ENCODE measurements around the gene NPFFR1.
A peak's percentile ranks its signal among the peaks of the same experiment; 100 is the strongest.

NPFFR1 gene

DNA sequence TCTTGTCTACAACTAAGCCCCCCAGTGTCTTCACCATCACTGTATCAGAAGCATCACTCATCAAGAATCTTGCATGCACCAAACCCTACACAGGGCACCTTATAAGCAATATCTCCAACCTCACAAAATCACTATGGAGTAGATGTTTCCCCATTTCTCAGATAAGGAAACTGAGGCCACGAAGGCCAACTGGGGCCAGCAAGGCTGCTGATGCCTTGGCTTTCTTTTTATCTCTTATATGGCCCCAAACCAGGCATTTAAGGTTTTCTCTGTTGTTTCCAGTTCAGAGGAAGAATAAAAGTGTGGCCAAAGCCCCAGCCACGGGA is 47.3 kb upstream of the NPFFR1 start:
- Histone ChIP-seq H3K36me3 (replicated peaks in 1 of 2; ENCODE audit: control insufficient read depth in 2 of 2, insufficient read depth in 2 of 2, low read length in 2 of 2) (peaks cover 0 to 3% of the 10 kb centered on the region in 2 donors), H3K4me1 (ENCODE audit: control insufficient read depth in 2 of 2, insufficient read depth in 1 of 2, low read depth in 1 of 2, low read length in 2 of 2) (peaks cover 2% of the 10 kb centered on the region in 2 donors)

DNA sequence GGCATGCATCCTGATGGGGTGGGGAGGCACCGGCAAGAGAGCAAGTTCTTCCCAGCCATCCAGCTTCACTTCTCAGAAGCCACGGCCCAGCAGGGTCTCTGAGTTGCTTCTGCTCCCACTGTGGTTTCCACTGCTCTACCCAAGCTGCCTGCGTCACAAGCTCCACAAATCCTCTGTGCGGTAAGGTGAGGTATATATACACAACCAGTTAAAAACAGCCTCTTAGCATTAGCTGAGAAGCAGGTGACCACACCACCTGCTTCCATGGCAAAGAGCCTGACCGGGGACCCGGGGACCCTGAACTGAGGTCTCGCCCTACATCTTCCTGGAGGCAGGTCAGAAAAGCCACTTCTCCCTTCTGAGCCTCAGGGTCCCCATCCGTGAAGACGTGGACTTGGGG is 46.9 kb upstream of the NPFFR1 start:
- Histone ChIP-seq H3K23ac (ENCODE audit: low read depth, low read length, poor library complexity) (no peak overlapping the region), H3K4me2 (ENCODE audit: insufficient read depth, low read length, poor library complexity, severe bottlenecking) (no peak overlapping the region), H2AFZ (ENCODE audit: low read length) (no peak overlapping the region), H3K4me3 (ENCODE audit: low read length in 2 of 2) (no peak overlapping the region), H3K4me1 (ENCODE audit: control insufficient read depth in 2 of 2, insufficient read depth in 1 of 2, low read depth in 1 of 2, low read length in 2 of 2) (peaks cover 2 to 4% of the 10 kb centered on the region in 2 donors), H4K91ac (ENCODE audit: low read depth, low read length, poor library complexity) (no peak overlapping the region), H2BK5ac (ENCODE audit: low read length) (peak overlapping the region; percentile 78), H3K9ac (ENCODE audit: low read depth, low read length, poor library complexity) (peak overlapping the region; percentile 37), H2AK5ac (ENCODE audit: low read depth, low read length) (no peak overlapping the region), H3K36me3 (replicated peaks in 1 of 2; ENCODE audit: control insufficient read depth in 2 of 2, insufficient read depth in 2 of 2, low read length in 2 of 2) (peaks cover 0 to 3% of the 10 kb centered on the region in 2 donors), H2BK120ac (ENCODE audit: low read depth, low read length) (no peak overlapping the region), H3K27ac (replicated peaks; ENCODE audit: low read length) (no peak overlapping the region), H3K4ac (ENCODE audit: low read length) (no peak overlapping the region), H2BK15ac (ENCODE audit: low read length) (no peak overlapping the region), H3K9me3 (replicated peaks in 1 of 2; ENCODE audit: control insufficient read depth in 2 of 2, insufficient read depth in 1 of 2, low read depth in 1 of 2, low read length in 2 of 2) (peaks cover 0 to 6% of the 10 kb centered on the region in 2 donors), H3K79me1 (ENCODE audit: low read depth, low read length) (peaks cover 5% of the 10 kb centered on the region), H3K27me3 (ENCODE audit: control insufficient read depth in 3 of 3, insufficient read depth in 3 of 3, low read depth in 1 of 3, low read length in 3 of 3) (no peaks in the 10 kb centered on the region), H2BK12ac (ENCODE audit: low read length) (no peak overlapping the region), H4K8ac (ENCODE audit: low read depth, low read length) (no peak overlapping the region), H3K18ac (ENCODE audit: low read length) (no peak overlapping the region), H3K14ac (ENCODE audit: low read length) (peak overlapping the region; percentile 49)
- WGBS, 2 donors (ENCODE audit: extremely low coverage in 2 of 2, insufficient read length in 2 of 2, insufficient replicate concordance in 1 of 2), result no CpG with 5 or more reads among the region's 9 CpGs
- DNase-seq (ENCODE audit: low spot score), result no peak

More for the DNA sequence above, 47.3 kb upstream of the NPFFR1 start:
- H3K4me3 ChIP-seq (ENCODE audit: low read length in 2 of 2), result no peak overlapping the region
- DNase-seq (ENCODE audit: low spot score), result no peak
- H3K23ac ChIP-seq (ENCODE audit: low read depth, low read length, poor library complexity), result no peak overlapping the region
- no peak overlapping the region for H3K4me2 ChIP-seq (ENCODE audit: insufficient read depth, low read length, poor library complexity, severe bottlenecking)
- H3K9ac ChIP-seq (ENCODE audit: low read depth, low read length, poor library complexity), result no peak overlapping the region
- H3K27ac ChIP-seq (replicated peaks; ENCODE audit: low read length), result no peak overlapping the region
- no peak overlapping the region for H4K91ac ChIP-seq (ENCODE audit: low read depth, low read length, poor library complexity)
- H2BK120ac ChIP-seq (ENCODE audit: low read depth, low read length), result no peak overlapping the region
- no peak overlapping the region for H4K8ac ChIP-seq (ENCODE audit: low read depth, low read length)
- H2BK15ac ChIP-seq (ENCODE audit: low read length), result no peak overlapping the region
- peaks cover 5% of the 10 kb centered on the region for H3K79me1 ChIP-seq (ENCODE audit: low read depth, low read length)
- H3K18ac ChIP-seq (ENCODE audit: low read length), result no peak overlapping the region
- no peak overlapping the region for H2AK5ac ChIP-seq (ENCODE audit: low read depth, low read length)
- WGBS, 2 donors (ENCODE audit: extremely low coverage in 2 of 2, insufficient read length in 2 of 2, insufficient replicate concordance in 1 of 2), result no CpG with 5 or more reads among the region's 2 CpGs
- H2BK5ac ChIP-seq (ENCODE audit: low read length), result no peak overlapping the region
- no peaks in the 10 kb centered on the region for H3K27me3 ChIP-seq (ENCODE audit: control insufficient read depth in 3 of 3, insufficient read depth in 3 of 3, low read depth in 1 of 3, low read length in 3 of 3)
- no peak overlapping the region for H2AFZ ChIP-seq (ENCODE audit: low read length)
- no peak overlapping the region for H3K4ac ChIP-seq (ENCODE audit: low read length)
- no peak overlapping the region for H2BK12ac ChIP-seq (ENCODE audit: low read length)
- H3K14ac ChIP-seq (ENCODE audit: low read length), result no peak overlapping the region
- peaks cover 0 to 6% of the 10 kb centered on the region in 2 donors for H3K9me3 ChIP-seq (replicated peaks in 1 of 2; ENCODE audit: control insufficient read depth in 2 of 2, insufficient read depth in 1 of 2, low read depth in 1 of 2, low read length in 2 of 2)

DNA sequence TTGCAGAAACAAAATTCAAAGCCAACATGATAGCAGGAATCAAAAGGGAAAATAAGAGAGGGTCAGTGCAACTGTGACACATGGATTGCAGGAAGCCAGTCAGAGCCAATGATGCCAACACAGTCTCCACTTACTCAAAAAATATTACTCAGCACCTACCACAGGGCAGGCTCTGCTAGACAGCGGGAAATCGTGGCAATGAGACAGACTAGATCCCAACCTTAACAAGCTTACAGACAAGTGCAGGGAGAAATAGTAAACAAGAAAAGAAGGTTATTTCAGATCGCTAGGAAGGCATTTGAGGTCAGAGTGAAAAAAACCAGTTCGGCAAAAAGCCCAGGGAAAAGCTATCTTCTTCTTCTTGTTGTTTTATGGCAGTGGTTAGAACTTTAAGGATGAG is 45.2 kb upstream of the NPFFR1 start:
- peaks cover 0 to 3% of the 10 kb centered on the region in 2 donors for H3K36me3 ChIP-seq (replicated peaks in 1 of 2; ENCODE audit: control insufficient read depth in 2 of 2, insufficient read depth in 2 of 2, low read length in 2 of 2)

DNA sequence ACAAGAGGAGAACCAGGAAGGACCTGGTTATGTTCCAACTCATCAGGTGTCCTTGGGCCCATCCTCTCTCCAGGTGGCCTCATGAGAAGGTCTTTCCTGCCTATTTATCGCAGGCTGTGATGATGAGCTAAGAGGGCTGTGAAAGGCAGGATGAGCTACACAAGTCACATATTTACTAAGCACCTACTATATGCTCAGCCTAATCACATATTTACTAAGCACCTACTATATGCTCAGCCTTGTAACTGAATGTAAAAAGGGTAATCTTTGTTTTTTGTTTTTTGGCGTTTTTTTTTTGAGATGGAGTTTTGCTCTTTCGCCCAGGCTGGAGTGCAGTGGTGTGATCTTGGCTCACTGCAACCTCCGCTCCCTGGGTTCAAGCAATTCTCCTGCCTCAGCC is 44.2 kb upstream of the NPFFR1 start:
- no peak overlapping the region for H4K8ac ChIP-seq (ENCODE audit: low read depth, low read length)
- H2BK15ac ChIP-seq (ENCODE audit: low read length), result no peak overlapping the region
- H3K18ac ChIP-seq (ENCODE audit: low read length), result no peak overlapping the region
- no peaks in the 10 kb centered on the region for H3K27me3 ChIP-seq (ENCODE audit: control insufficient read depth in 3 of 3, insufficient read depth in 3 of 3, low read depth in 1 of 3, low read length in 3 of 3)
- no peak overlapping the region for H2BK5ac ChIP-seq (ENCODE audit: low read length)
- no peak overlapping the region for H3K4ac ChIP-seq (ENCODE audit: low read length)
- H2BK12ac ChIP-seq (ENCODE audit: low read length), result no peak overlapping the region
- no peak overlapping the region for H3K4me3 ChIP-seq (ENCODE audit: low read length in 2 of 2)
- no peak for DNase-seq (ENCODE audit: low spot score)
- no peak overlapping the region for H3K4me2 ChIP-seq (ENCODE audit: insufficient read depth, low read length, poor library complexity, severe bottlenecking)
- H3K36me3 ChIP-seq (replicated peaks in 1 of 2; ENCODE audit: control insufficient read depth in 2 of 2, insufficient read depth in 2 of 2, low read length in 2 of 2), result peaks cover 0 to 7% of the 10 kb centered on the region in 2 donors
- H4K91ac ChIP-seq (ENCODE audit: low read depth, low read length, poor library complexity), result no peak overlapping the region
- H3K9me3 ChIP-seq (replicated peaks in 1 of 2; ENCODE audit: control insufficient read depth in 2 of 2, insufficient read depth in 1 of 2, low read depth in 1 of 2, low read length in 2 of 2), result peaks cover 0 to 2% of the 10 kb centered on the region in 2 donors
- H3K23ac ChIP-seq (ENCODE audit: low read depth, low read length, poor library complexity), result no peak overlapping the region
- WGBS, 2 donors (ENCODE audit: extremely low coverage in 2 of 2, insufficient read length in 2 of 2, insufficient replicate concordance in 1 of 2), result no CpG with 5 or more reads among the region's 4 CpGs
- peaks cover 7 to 14% of the 10 kb centered on the region in 2 donors for H3K4me1 ChIP-seq (ENCODE audit: control insufficient read depth in 2 of 2, insufficient read depth in 1 of 2, low read depth in 1 of 2, low read length in 2 of 2)
- H3K79me1 ChIP-seq (ENCODE audit: low read depth, low read length), result peaks cover 10% of the 10 kb centered on the region
- no peak overlapping the region for H2AK5ac ChIP-seq (ENCODE audit: low read depth, low read length)
- H2AFZ ChIP-seq (ENCODE audit: low read length), result no peak overlapping the region
- H2BK120ac ChIP-seq (ENCODE audit: low read depth, low read length), result no peak overlapping the region
- no peak overlapping the region for H3K27ac ChIP-seq (replicated peaks; ENCODE audit: low read length)
- H3K14ac ChIP-seq (ENCODE audit: low read length), result no peak overlapping the region
- H3K9ac ChIP-seq (ENCODE audit: low read depth, low read length, poor library complexity), result no peak overlapping the region

More for the DNA sequence above, 45.2 kb upstream of the NPFFR1 start:
- no peak overlapping the region for H3K9ac ChIP-seq (ENCODE audit: low read depth, low read length, poor library complexity)
- H3K27me3 ChIP-seq (ENCODE audit: control insufficient read depth in 3 of 3, insufficient read depth in 3 of 3, low read depth in 1 of 3, low read length in 3 of 3), result no peaks in the 10 kb centered on the region
- no peak overlapping the region for H2BK5ac ChIP-seq (ENCODE audit: low read length)
- no peak overlapping the region for H3K18ac ChIP-seq (ENCODE audit: low read length)
- WGBS, 2 donors (ENCODE audit: extremely low coverage in 2 of 2, insufficient read length in 2 of 2, insufficient replicate concordance in 1 of 2), result no CpG with 5 or more reads among the region's 4 CpGs
- no peak overlapping the region for H3K4me2 ChIP-seq (ENCODE audit: insufficient read depth, low read length, poor library complexity, severe bottlenecking)
- no peak overlapping the region for H4K8ac ChIP-seq (ENCODE audit: low read depth, low read length)
- peaks cover 0 to 6% of the 10 kb centered on the region in 2 donors for H3K9me3 ChIP-seq (replicated peaks in 1 of 2; ENCODE audit: control insufficient read depth in 2 of 2, insufficient read depth in 1 of 2, low read depth in 1 of 2, low read length in 2 of 2)
- H3K4ac ChIP-seq (ENCODE audit: low read length), result no peak overlapping the region
- H2BK12ac ChIP-seq (ENCODE audit: low read length), result no peak overlapping the region
- H3K14ac ChIP-seq (ENCODE audit: low read length), result no peak overlapping the region
- DNase-seq (ENCODE audit: low spot score), result no peak
- H3K4me1 ChIP-seq (ENCODE audit: control insufficient read depth in 2 of 2, insufficient read depth in 1 of 2, low read depth in 1 of 2, low read length in 2 of 2), result peaks cover 7 to 12% of the 10 kb centered on the region in 2 donors
- H2AK5ac ChIP-seq (ENCODE audit: low read depth, low read length), result no peak overlapping the region
- H2BK120ac ChIP-seq (ENCODE audit: low read depth, low read length), result no peak overlapping the region
- H3K23ac ChIP-seq (ENCODE audit: low read depth, low read length, poor library complexity), result no peak overlapping the region
- peaks cover 10% of the 10 kb centered on the region for H3K79me1 ChIP-seq (ENCODE audit: low read depth, low read length)
- H2AFZ ChIP-seq (ENCODE audit: low read length), result no peak overlapping the region
- H4K91ac ChIP-seq (ENCODE audit: low read depth, low read length, poor library complexity), result no peak overlapping the region
- H3K4me3 ChIP-seq (ENCODE audit: low read length in 2 of 2), result no peak overlapping the region
- H2BK15ac ChIP-seq (ENCODE audit: low read length), result no peak overlapping the region
- no peak overlapping the region for H3K27ac ChIP-seq (replicated peaks; ENCODE audit: low read length)

Measured in neuronal stem cell (in vitro differentiated cells).